Brain microvascular endothelial cell (primary cell): ENCODE results near the gene TAF12.
"Not testable (repeated sequence)": the region's sequence is repeated elsewhere in the genome, so short reads cannot be mapped to it uniquely, and the experiment has no call there.

Experiments used
- DNase-seq: peaks from one replicate; pipeline ENCODE4 v3.0.0-alpha.2; 2020
- H3K27ac ChIP-seq: fragments of 250-450 bp; sonication (Bioruptor Pico); 2 replicates; pipeline ENCODE4 v1.5.1; 2020; ENCODE audit warnings: mild to moderate bottlenecking, moderate library complexity
- H3K27me3 ChIP-seq: fragments of 250-450 bp; sonication (Bioruptor Pico); replicated peaks from 2 replicates; pipeline ENCODE4 v1.5.1; 2020; ENCODE audit warnings: mild to moderate bottlenecking
- H3K36me3 ChIP-seq: fragments of 250-450 bp; sonication (Bioruptor Pico); replicated peaks from 2 replicates; pipeline ENCODE4 v1.5.1; 2020; ENCODE audit warnings: mild to moderate bottlenecking
- H3K4me3 ChIP-seq: 2 replicates; pipeline ENCODE4 v1.5.1; 2011; ENCODE audit warnings: low read depth, mild to moderate bottlenecking, control low read depth, low read length, moderate library complexity
- in situ Hi-C: cut with HindIII; loops from 2 replicates; pipeline ENCODE4 v1.10.0; 2017; ENCODE audit warnings: low sequenced_read_pairs, low pct_ligation_motif_present
- TF ChIP-seq, protein P1 (sequence below): IDR thresholded peaks from 2 replicates; pipeline ENCODE4 v1.5.1; 2011; ENCODE audit warnings: low read depth, mild to moderate bottlenecking, moderate library complexity, low read length, control low read depth, inconsistent platforms; ENCODE audit errors: missing control alignments

The TAF12 gene

DNA sequence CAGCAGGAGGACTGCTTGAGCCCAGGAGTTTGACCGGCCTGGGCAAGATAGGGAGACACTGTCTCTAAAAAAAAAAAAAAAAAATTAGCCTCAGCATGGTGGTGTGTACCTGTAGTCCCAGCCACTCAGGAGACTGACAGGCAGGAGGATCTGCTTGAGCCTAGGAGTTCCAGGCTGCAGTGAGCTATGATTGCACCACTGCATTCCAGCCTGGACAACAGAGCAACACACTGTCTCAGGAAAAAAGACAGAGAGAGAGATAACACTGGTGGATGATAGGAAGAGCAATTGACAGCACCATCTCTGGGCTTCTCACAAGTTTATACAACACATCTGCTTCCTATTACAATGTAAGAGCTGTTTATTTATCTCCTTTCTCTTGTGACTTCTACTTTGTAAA is 3.2 kb upstream of the TAF12 start:
- H3K27me3 ChIP-seq: no peaks in the 10 kb centered on the region
- DNase-seq: peak; percentile 14
- H3K4me3 ChIP-seq: no peak overlapping the region
- H3K36me3 ChIP-seq: no peaks in the 10 kb centered on the region
- in situ Hi-C loops: no loop called here
- TF ChIP-seq, protein P1, sequence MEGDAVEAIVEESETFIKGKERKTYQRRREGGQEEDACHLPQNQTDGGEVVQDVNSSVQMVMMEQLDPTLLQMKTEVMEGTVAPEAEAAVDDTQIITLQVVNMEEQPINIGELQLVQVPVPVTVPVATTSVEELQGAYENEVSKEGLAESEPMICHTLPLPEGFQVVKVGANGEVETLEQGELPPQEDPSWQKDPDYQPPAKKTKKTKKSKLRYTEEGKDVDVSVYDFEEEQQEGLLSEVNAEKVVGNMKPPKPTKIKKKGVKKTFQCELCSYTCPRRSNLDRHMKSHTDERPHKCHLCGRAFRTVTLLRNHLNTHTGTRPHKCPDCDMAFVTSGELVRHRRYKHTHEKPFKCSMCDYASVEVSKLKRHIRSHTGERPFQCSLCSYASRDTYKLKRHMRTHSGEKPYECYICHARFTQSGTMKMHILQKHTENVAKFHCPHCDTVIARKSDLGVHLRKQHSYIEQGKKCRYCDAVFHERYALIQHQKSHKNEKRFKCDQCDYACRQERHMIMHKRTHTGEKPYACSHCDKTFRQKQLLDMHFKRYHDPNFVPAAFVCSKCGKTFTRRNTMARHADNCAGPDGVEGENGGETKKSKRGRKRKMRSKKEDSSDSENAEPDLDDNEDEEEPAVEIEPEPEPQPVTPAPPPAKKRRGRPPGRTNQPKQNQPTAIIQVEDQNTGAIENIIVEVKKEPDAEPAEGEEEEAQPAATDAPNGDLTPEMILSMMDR: no peak
- no peak overlapping the region for H3K27ac ChIP-seq

GRCh38 chr1:28645406-28645805 is 2.5 kb upstream of the TAF12 start:
- H3K36me3 ChIP-seq, DNase-seq, H3K4me3 ChIP-seq, H3K27ac ChIP-seq, in situ Hi-C loops, H3K27me3 ChIP-seq: not testable (repeated sequence)

DNA sequence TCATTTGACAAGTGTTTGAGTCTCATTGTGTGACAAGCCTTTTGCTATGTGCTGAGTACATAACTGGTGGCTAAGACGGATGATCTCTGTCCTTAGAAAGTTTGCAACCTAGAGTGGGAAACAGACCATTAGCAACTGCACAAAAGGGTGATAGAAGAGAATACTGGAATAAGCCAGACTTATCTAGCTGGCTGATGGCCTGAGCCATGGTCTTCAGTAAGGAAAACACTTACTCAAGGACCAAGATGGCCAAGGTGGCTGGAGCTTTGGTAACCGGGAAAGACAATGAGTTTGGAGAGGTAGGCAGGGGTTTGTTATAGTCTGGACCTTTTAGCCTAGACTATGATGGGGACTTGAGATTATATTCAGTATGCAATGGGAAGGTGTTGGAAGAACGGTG is 1.6 kb upstream of the TAF12 start:
- no peak overlapping the region for H3K4me3 ChIP-seq
- in situ Hi-C loops: no loop called here

GRCh38 chr1:28642056-28642846 is 616 bp downstream of the TAF12 start:
- no peaks in the 10 kb centered on the region for H3K36me3 ChIP-seq
- TF ChIP-seq, protein P1: no peak
- no peaks in the 10 kb centered on the region for H3K27me3 ChIP-seq
- in situ Hi-C loops: no loop called here
- no peak for DNase-seq
- H3K4me3 ChIP-seq: peak overlapping the region; percentile 95
- H3K27ac ChIP-seq: peak overlapping the region; percentile 81

More for the DNA sequence above, 1.6 kb upstream of the TAF12 start:
- Histone ChIP-seq H3K27me3 (no peaks in the 10 kb centered on the region), H3K27ac (no peak overlapping the region), H3K36me3 (no peaks in the 10 kb centered on the region)
- DNase-seq: no peak
- TF ChIP-seq, protein P1: no peak

DNA sequence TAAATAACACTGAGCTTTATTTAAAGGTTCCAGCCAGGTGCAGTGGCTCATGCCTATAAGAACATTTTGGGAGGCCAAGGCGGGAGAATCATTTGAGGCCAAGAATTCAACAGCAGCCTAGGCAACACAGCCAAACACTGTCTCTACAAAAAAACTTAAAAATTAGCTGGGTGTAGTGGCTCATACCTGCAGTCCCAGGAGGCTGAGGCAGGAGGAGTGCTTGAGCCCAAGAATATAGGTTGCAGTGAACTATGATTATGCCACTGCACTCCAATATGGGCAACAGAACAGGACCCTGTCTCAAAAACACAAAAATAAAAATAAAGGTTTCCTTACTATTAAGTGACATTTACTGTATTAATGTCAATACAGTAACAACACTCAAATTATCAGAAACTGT is 2.1 kb downstream of the TAF12 start:
- Histone ChIP-seq H3K4me3 (no peak overlapping the region), H3K36me3 (no peaks in the 10 kb centered on the region), H3K27me3 (no peaks in the 10 kb centered on the region), H3K27ac (no peak overlapping the region)
- TF ChIP-seq, protein P1: peak; percentile 60
- in situ Hi-C loops: no loop called here
- DNase-seq: peak; percentile 22

DNA sequence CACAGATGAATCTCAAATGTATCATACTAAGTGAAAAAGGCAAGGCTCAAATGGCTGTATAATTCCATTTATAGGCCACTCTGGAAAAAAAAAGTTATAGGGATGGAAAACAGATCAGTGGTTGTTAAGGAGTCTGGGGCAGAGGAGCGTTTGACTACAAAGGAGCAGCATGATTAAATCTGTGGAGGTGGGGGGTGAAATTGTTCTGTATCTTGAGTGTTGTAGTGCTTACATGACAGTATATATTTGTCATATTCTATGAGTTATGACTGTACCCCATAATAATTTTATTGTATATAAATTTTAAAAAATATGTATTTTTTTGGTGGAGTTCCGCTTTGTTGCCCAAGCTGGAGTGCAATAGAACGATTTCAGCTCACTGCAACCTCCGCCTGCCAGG is 10.3 kb downstream of the TAF12 start:
- TF ChIP-seq, protein P1: no peak
- H3K27me3 ChIP-seq: no peaks in the 10 kb centered on the region
- no peak for DNase-seq
- no peak overlapping the region for H3K27ac ChIP-seq
- in situ Hi-C loops: no loop called here
- no peak overlapping the region for H3K4me3 ChIP-seq
- H3K36me3 ChIP-seq: no peaks in the 10 kb centered on the region
